Cardiac fibroblast (primary cell): ENCODE data around the gene DEF6.

Experiments
- DNase-seq, 2 donors: peaks; one replicate each; pipeline versions ENCODE4 v3.0.0 to v3.0.0-alpha.2; 2010; ENCODE audit warnings: low read depth in 2 of 2
- H3K4me3 ChIP-seq, 2 donors: replicated peaks in 1 of 2; 1 replicate in 1 of 2; 2 replicates in 1 of 2; pipeline ENCODE4 v1.5.1; 2011; ENCODE audit warnings: low read depth in 2 of 2, low read length in 2 of 2, mild to moderate bottlenecking in 2 of 2, moderate library complexity in 1 of 2
- TF ChIP-seq, protein P1 (sequence below): IDR thresholded peaks from one replicate; pipeline ENCODE4 v1.5.1; 2011; ENCODE audit warnings: low read depth, mild to moderate bottlenecking, low read length, inconsistent platforms

Gene DEF6

DNA sequence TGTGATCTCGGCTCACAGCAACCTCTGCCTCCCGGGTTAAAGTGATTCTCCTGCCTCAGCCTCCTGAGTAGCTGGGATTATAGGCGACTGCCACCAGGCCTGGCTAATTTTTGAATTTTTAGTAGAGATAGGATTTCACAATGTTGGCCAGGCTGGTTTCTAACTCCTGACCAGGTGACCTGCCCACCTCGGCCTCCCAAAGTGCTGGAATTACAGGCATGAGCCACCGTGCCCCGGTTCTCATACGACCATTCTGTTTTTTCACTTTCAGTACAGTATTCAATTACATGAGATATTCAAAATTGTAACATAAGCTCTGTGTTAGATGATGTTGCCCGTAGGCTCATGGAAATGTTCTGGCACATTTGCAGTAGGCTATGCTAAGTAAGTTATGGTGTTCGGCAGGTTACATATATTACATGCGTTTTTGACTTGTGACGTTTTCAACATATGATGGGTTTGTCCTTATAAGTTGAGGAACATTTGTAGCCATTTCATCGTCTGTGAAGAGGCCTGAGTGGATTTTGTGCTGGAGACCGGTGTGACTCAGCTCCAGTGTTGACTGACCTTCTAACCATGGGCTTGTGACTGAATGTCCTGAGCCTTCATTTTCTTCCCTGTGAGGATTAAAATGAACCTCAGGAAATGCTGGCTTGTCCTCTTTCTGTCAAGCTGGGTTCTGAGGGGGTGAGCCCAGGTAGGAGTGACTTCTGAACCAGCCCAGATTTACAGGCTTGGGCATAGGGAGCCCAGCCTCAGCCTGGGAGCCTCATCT lies 56.9 kb downstream of the DEF6 start:
- TF ChIP-seq, protein P1, sequence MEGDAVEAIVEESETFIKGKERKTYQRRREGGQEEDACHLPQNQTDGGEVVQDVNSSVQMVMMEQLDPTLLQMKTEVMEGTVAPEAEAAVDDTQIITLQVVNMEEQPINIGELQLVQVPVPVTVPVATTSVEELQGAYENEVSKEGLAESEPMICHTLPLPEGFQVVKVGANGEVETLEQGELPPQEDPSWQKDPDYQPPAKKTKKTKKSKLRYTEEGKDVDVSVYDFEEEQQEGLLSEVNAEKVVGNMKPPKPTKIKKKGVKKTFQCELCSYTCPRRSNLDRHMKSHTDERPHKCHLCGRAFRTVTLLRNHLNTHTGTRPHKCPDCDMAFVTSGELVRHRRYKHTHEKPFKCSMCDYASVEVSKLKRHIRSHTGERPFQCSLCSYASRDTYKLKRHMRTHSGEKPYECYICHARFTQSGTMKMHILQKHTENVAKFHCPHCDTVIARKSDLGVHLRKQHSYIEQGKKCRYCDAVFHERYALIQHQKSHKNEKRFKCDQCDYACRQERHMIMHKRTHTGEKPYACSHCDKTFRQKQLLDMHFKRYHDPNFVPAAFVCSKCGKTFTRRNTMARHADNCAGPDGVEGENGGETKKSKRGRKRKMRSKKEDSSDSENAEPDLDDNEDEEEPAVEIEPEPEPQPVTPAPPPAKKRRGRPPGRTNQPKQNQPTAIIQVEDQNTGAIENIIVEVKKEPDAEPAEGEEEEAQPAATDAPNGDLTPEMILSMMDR = no peak
- peak in 1 of 2 donors; percentile 35 for DNase-seq
- no peak overlapping the region for H3K4me3 ChIP-seq

DNA sequence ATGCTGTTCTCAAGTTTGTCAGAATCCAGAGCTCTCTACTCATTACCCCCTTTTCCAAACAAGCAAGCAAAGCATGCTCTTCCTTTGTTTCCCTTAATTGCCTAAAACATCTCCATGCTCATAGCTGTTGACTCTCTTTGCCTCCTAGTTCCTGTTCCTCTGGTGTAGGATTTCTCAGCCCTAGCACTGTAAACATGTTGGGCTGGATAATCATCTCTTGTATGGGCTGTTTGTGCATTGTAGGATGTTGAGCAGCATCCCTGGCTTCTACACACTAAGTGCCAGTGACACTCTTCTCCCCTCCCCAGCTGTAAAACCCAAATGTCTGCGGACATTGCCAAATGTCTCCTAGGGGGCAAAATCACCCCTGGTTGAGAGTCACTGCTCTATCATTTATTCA lies 58.8 kb downstream of the DEF6 start:
- H3K4me3 ChIP-seq = no peak overlapping the region
- TF ChIP-seq, protein P1 = no peak
- no peak for DNase-seq

GRCh38 chr6:35357677-35358076 lies 60.1 kb downstream of the DEF6 start:
- H3K4me3 ChIP-seq = no peak overlapping the region
- TF ChIP-seq, protein P1 = no peak
- no peak for DNase-seq

GRCh38 chr6:35358086-35358485 lies 60.5 kb downstream of the DEF6 start:
- DNase-seq = no peak
- H3K4me3 ChIP-seq = no peak overlapping the region
- TF ChIP-seq, protein P1 = no peak

DNA sequence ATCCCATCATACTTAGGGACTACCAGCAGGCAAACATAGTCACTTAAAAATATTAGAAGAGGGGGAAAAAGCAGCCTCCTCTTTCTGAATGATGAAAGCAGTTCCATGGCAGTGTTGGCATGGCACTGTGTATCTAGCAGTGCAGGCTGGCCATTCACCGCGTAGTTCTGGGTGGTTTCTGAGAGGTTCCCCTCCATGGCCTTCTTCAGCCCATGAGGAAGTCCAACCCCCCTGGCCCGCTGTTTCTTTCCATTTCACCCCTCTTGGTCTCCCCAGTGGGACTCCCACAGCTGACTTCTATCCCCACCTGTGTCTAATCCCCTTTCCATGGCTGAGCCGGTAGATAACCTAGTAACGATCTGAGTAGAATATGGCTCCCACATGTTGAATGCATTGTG lies 61.7 kb downstream of the DEF6 start:
- no peak overlapping the region for H3K4me3 ChIP-seq
- no peak for DNase-seq
- TF ChIP-seq, protein P1 = no peak

DNA sequence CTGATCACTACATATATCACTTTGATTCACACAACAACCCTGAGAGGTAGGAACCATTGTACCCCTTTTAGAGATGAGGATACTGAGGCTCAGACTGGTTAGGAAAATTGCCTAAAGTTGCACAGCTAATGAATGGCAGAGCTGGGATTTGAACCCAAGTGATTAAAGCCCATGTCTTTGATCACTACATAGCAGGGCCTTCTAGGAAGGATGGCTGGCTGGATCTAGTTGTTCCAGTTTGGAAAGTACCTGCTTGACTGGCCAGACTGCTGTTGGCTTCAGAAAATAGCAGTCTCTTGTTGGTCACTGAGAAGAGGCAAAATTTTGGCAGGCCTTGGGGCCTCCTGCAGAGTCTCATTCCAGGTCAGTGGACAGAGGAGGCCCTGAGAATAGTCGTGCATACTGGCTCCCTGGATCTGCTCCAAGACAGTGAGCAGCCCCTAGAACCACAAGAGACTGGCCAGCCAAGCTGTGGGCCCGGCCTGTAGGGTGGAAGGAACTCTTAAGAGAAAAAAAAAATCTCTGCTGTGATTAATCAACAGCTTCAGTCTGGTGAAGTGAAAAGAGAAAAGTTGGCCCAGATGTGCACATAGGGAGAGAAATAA lies 62.2 kb downstream of the DEF6 start:
- H3K4me3 ChIP-seq = no peak overlapping the region
- DNase-seq = peak; percentile 87 to 96
- TF ChIP-seq, protein P1 = no peak
